Activated CD8-positive, alpha-beta memory T cell treated with anti-CD3 and anti-CD28 coated beads for 36 hours (primary cell): ENCODE data around the gene RUSC2. TPM values are rescaled to one million over a fixed set of nuclear protein-coding genes. Genes with fewer than 3 reads are reported as not detected.
"Not testable (repeated sequence)": the region's sequence is repeated elsewhere in the genome, so short reads cannot be mapped to it uniquely, and the experiment has no call there.

Experiments
- CTCF ChIA-PET: fragments of 350-600 bp; sonication (Branson Sonifier 250); formaldehyde crosslinking; loops from one replicate; lab custom pipeline; 2021; ENCODE audit warnings: antibody characterized with exemption; lab: Charles Lee
- POLR2A ChIA-PET: fragments of 350-600 bp; sonication (Branson Sonifier 250); formaldehyde crosslinking; loops from one replicate; lab custom pipeline; 2021; ENCODE audit warnings: antibody characterized with exemption; lab: Charles Lee
- total RNA-seq, 2 experiments: library from RNA; stranded (reverse); gene quantifications; one replicate each; pipeline ENCODE4 v1.2.3, GENCODE V29; 2021

Gene RUSC2
- total RNA-seq, 2 experiments from 2014 or later = 1.2 TPM

DNA sequence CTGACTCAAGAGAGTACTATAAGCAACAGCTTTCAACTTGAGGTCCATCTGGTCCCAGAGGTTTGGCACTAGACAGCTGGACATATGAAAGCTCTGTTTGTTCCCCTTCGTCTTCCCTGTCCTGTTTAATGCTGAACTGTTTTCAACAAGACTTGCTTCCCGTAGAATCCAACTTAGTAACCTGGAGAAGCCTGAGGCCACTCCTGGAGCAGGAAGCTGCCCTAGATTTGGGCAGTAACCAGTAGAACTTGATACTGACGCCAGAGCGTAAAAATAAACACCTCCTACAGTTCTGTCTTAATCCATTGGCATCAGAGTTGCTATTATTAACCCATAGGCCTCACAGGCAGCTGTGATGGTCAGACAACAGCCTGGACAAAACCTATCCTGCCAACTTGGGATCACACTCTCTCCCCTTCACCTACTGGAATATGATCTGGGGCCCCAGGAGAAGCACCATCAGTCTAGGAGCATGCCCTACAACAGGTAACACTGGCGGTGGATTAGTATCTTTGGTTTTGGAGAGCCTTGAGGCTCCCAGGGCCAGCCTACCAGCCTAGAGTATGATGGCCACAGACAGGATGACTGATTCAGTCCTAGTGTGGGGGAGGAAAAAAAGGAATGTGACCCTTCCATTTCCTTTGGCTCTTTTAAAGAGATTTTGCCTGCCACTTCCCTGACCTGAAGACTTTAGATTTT, 29.2 kb downstream of the RUSC2 start:
- POLR2A ChIA-PET = no interaction called here
- CTCF ChIA-PET = no interaction called here

DNA sequence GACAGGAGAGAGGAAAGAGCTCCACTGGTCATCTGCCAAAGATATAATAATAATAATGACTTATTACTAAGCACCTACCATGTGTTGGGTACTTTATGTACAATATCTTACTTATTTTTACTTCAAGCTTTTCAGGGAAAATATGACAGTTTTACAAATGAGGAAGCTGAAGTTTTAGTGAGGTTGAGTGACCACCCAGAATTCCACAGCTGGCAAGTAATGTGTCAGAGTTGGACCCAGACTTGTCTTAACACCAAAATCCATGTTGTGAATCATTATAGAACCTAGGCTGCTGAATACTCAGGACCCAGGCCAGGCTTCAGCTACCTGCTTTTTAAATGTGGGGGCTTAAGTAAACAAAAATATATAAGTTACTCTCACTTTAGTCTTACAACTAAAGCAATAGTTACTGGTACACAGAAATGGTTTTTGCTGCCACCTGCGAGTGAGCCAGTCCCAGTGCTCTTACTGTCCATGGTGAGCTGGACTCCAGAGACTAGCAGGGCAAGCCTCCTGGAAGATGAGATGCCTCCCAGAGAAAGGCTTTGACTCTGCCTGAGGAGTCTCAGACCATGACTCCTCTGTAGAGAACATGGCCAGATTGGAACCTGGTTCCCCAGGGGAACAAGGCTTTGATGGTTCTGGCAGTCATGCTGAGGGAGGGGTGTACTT, 29.9 kb downstream of the RUSC2 start:
- POLR2A ChIA-PET = no interaction called here
- CTCF ChIA-PET = no interaction called here

DNA sequence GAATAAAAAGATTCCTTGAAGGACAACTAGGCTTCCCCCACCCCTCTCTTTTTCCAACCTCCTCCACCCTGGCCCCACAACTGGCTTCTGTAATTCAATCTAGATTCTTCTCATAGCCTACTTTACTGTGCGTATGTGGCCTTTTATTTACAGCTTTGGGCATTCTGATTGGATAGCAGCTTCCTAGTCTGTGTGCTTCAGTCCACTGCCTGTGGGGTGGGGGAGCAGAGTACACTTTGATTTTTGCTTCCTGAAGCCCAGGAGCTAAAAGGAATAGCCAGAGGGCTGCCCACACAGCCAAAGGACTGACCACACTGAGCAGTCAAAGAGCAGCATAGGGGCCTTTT, 30.4 kb downstream of the RUSC2 start:
- ChIA-PET CTCF (no interaction called here), POLR2A (no interaction called here)

GRCh38 chr9:35521708-35522107, 31.8 kb downstream of the RUSC2 start:
- CTCF ChIA-PET = no interaction called here

DNA sequence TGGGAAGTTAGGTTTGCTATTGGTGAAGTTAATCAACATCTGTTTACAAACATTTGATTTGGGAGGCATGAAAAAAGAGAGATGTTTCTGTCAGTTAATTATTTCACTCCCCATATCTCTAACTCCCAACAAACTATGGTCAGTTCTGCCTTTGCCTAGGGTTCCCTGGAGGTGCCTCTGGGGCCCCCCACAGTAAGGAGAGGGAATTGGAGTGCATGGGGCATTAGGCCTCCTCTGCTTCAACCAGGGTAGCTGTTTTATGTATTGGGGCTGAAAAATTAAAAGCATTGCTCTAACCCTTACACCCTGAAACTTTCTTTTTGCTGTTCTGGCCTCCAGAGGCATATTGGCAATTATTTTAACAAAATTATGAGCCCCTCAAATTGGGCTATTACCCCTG, 32.3 kb downstream of the RUSC2 start:
- ChIA-PET POLR2A (no interaction called here), CTCF (interaction anchor here (0.6 kb wide), 1 partner anchor 120 kb away, joined by 4 read pairs; no protein-coding TSS in a partner anchor)

More at GRCh38 chr9:35521708-35522107, 31.8 kb downstream of the RUSC2 start:
- POLR2A ChIA-PET = no interaction called here

- CTCF ChIA-PET = interaction anchor here (0.6 kb wide), 1 partner anchor 120 kb away, joined by 4 read pairs; no protein-coding TSS in a partner anchor
- POLR2A ChIA-PET = no interaction called here
These were observed 32.8 kb downstream of the RUSC2 start for GRCh38 chr9:35522700-35523099.

GRCh38 chr9:35523556-35523955, 33.6 kb downstream of the RUSC2 start:
- CTCF ChIA-PET, POLR2A ChIA-PET: not testable (repeated sequence)

DNA sequence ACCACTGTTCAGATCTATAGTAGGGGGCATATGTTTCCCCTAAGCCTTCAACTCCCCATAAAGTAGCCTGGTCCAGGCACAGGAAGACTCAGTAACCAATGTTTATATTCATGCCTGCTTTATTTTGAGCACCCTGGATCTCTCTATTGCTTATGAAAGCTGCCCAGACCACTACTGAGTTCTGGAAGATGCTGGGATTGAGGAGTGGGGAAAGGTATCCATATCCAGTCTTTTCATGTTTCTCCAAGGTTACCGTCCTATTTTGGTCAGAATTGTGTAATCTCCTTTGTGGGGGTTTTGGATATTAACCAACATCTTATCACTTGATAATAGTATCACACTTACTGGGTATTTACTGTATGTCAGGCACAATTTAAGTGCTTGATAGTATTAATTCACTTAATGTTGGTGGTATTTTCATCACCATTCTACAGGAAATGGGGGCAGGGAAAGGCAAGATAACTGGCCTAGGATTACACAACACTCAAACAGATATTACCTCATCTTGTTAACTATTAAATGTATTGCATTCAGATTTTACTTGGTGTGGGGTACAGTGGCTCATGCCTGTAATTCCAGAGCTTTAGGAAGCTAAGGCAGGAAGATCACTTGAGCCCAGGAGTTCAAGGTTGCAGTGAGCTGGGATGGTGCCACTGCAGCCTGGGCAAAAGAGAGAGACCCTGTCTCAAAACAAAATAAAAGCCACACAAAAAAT, 36.3 kb downstream of the RUSC2 start:
- POLR2A ChIA-PET = no interaction called here
- CTCF ChIA-PET = no interaction called here

- POLR2A ChIA-PET = no interaction called here
- CTCF ChIA-PET = interaction anchor here (0.6 kb wide), 1 partner anchor 359 kb away, joined by 3 read pairs; no protein-coding TSS in a partner anchor
These were observed 39.4 kb downstream of the RUSC2 start for GRCh38 chr9:35529161-35529823.

- ChIA-PET POLR2A (no interaction called here), CTCF (no interaction called here)
These were observed 43.5 kb downstream of the RUSC2 start for GRCh38 chr9:35533398-35533797.

- CTCF ChIA-PET = interaction anchor here (0.6 to 1.6 kb wide), 2 partner anchors 19 to 1656 kb away, joined by 5 to 6 read pairs; no protein-coding TSS in a partner anchor
- POLR2A ChIA-PET = not testable (repeated sequence)
These were observed 45.0 kb downstream of the RUSC2 start for GRCh38 chr9:35534921-35535320.

DNA sequence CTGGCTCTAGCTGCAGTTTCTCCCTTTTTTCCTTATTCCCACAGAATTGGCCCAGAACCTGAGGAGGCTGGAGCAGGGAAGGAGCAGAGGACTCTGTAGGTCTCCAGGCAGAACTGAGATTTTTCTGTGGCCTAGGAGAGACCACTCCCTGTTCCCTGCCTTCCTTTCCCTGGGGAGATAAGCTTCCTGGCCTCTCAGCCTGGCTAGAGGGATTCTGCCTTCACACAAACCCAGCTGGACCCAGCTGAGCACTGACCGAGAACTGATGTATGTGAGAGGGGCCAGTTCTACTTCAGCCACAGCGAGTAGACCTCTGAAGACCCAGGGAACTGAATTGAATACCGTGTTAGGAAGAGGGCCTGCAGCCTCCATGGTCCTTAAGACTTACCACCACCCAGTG, 48.0 kb downstream of the RUSC2 start:
- CTCF ChIA-PET = no interaction called here
- POLR2A ChIA-PET = no interaction called here

GRCh38 chr9:35538361-35539234, 48.7 kb downstream of the RUSC2 start:
- ChIA-PET CTCF (no interaction called here), POLR2A (no interaction called here)

Other genes starting within 250 kb of the RUSC2 start
- gene TESK1, start 115.2 kb downstream of the RUSC2 start, total RNA-seq = 10 to 100 TPM; 47.9 to 51.6 TPM
- 10 to 100 TPM; 13.7 to 15.1 TPM for gene CD72, start 128.3 kb downstream of the RUSC2 start, total RNA-seq
- 10 to 100 TPM; 62.0 to 63.7 TPM for gene SIT1, start 160.8 kb downstream of the RUSC2 start, total RNA-seq
- 1,000 to 10,000 TPM; 9,117 to 9,295 TPM for gene RMRP, start 167.9 kb downstream of the RUSC2 start, total RNA-seq
- 10 to 100 TPM; 17.1 to 18.3 TPM for gene CCDC107, start 168.2 kb downstream of the RUSC2 start, total RNA-seq
- 10 to 100 TPM; 12.6 to 13.7 TPM for gene ARHGEF39, start 175.1 kb downstream of the RUSC2 start, total RNA-seq
- 1 to 10 TPM; 5.5 to 6.2 TPM for gene CA9, start 183.8 kb downstream of the RUSC2 start, total RNA-seq
- gene TPM2, start 199.8 kb downstream of the RUSC2 start, total RNA-seq = 1 to 10 TPM; 3.7 to 3.9 TPM
- 100 to 1,000 TPM; 233 to 235 TPM for gene TLN1, start 242.1 kb downstream of the RUSC2 start, total RNA-seq
- gene CREB3, start 242.6 kb downstream of the RUSC2 start, total RNA-seq = 10 to 100 TPM; 32.0 to 33.4 TPM